H1 (cell line): ENCODE data around the gene HNF1A. TPM values are rescaled to one million over a fixed set of nuclear protein-coding genes. Genes with fewer than 3 reads are reported as not detected.

Experiments used
- CTCF ChIA-PET: fragments of 300-600 bp; sonication (Branson Sonifier 250); formaldehyde crosslinking; loops from one replicate; lab custom pipeline; 2021; ENCODE audit not compliant: partially characterized antibody; lab: Charles Lee
- POLR2A ChIA-PET: fragments of 300-600 bp; sonication (Branson Sonifier 250); formaldehyde crosslinking; loops from one replicate; lab custom pipeline; 2021; ENCODE audit warnings: inconsistent platforms; ENCODE audit not compliant: partially characterized antibody; lab: Charles Lee
- DNase-seq, 2 experiments: peaks; one replicate each; pipeline versions ENCODE4 v3.0.0 to v3.0.0-alpha.2; 2010 to 2022; ENCODE audit warnings: low spot score in 2 of 2, low read depth in 1 of 2, mixed read lengths in 1 of 2
- FAIRE-seq: peaks from 2 replicates; lab custom pipeline; 2011; peaks lifted over from hg19 to GRCh38; lab: Jason Lieb, UNC
- H2AFZ ChIP-seq: 2 replicates; pipeline ENCODE4 v1.8.1; 2012; ENCODE audit warnings: low read length, inconsistent platforms
- H2AK5ac ChIP-seq: 2 replicates; pipeline ENCODE4 v1.6.1; 2013; ENCODE audit warnings: low read depth, low read length
- H2BK120ac ChIP-seq: replicated peaks from 2 replicates; pipeline ENCODE3; 2013; ENCODE audit warnings: low read depth, low read length, inconsistent platforms
- H2BK12ac ChIP-seq: 2 replicates; pipeline ENCODE4 v1.6.1; 2013; ENCODE audit warnings: low read depth, low read length
- H2BK15ac ChIP-seq: 2 replicates; pipeline ENCODE4 v1.6.1; 2013; ENCODE audit warnings: low read length
- H2BK20ac ChIP-seq: 2 replicates; pipeline ENCODE4 v1.6.1; 2013; ENCODE audit warnings: low read length
- H2BK5ac ChIP-seq: 2 replicates; pipeline ENCODE4 v1.6.1; 2013; ENCODE audit warnings: low read depth, low read length
- H3K14ac ChIP-seq: 2 replicates; pipeline ENCODE4 v1.6.1; 2013; ENCODE audit warnings: inconsistent platforms; ENCODE audit not compliant: insufficient read length
- H3K18ac ChIP-seq: 2 replicates; pipeline ENCODE4 v1.6.1; 2013; ENCODE audit warnings: low read length; ENCODE audit errors: extremely low read depth
- H3K23ac ChIP-seq: 2 replicates; pipeline ENCODE4 v1.6.1; 2013; ENCODE audit warnings: inconsistent platforms; ENCODE audit not compliant: insufficient read length
- H3K23me2 ChIP-seq: 2 replicates; pipeline ENCODE4 v1.6.1; 2013; ENCODE audit warnings: low read depth, low read length
- H3K27ac ChIP-seq: 2 replicates; pipeline ENCODE4 v1.6.1; 2011; ENCODE audit warnings: low read depth, low read length, inconsistent platforms
- H3K27me3 ChIP-seq, 4 experiments: replicated peaks in 1 of 4; 1 replicate in 1 of 4; 2 replicates in 3 of 4; pipeline versions ENCODE4 v1.6.1 to v1.8.1; 2011 to 2013; ENCODE audit warnings: low read length in 3 of 4, mild to moderate bottlenecking in 3 of 4, inconsistent platforms in 2 of 4, mixed read lengths in 2 of 4, moderate library complexity in 1 of 4; ENCODE audit not compliant: control insufficient read depth in 3 of 4, insufficient read depth in 3 of 4; ENCODE audit errors: extremely low read depth in 1 of 4
- H3K36me3 ChIP-seq, 4 experiments: 2 replicates each; pipeline versions ENCODE4 v1.6.1 to v1.8.1; 2011 to 2013; ENCODE audit warnings: mild to moderate bottlenecking in 4 of 4, low read length in 3 of 4, moderate library complexity in 2 of 4, control low read depth in 1 of 4, inconsistent platforms in 1 of 4; ENCODE audit not compliant: insufficient read depth in 4 of 4, control insufficient read depth in 2 of 4
- H3K4ac ChIP-seq: replicated peaks from 2 replicates; pipeline ENCODE3; 2013; ENCODE audit warnings: low read length, low read depth, mixed read lengths, inconsistent platforms; ENCODE audit not compliant: insufficient read length
- H3K4me1 ChIP-seq, 4 experiments: replicated peaks in 1 of 4; 1 replicate in 1 of 4; 2 replicates in 3 of 4; pipeline versions ENCODE4 v1.6.1 to v1.8.1; 2011 to 2013; ENCODE audit warnings: low read length in 3 of 4, inconsistent platforms in 2 of 4, mixed read lengths in 1 of 4; ENCODE audit not compliant: insufficient read depth in 4 of 4, control insufficient read depth in 3 of 4
- H3K4me2 ChIP-seq, 2 experiments: 2 replicates each; pipeline versions ENCODE4 v1.6.1 to v1.8.1; 2011 to 2013; ENCODE audit warnings: low read depth in 2 of 2, low read length in 2 of 2, control low read depth in 1 of 2, inconsistent platforms in 1 of 2, mild to moderate bottlenecking in 1 of 2; ENCODE audit not compliant: insufficient read depth in 1 of 2
- H3K4me3 ChIP-seq, 4 experiments: fragments of 200-600, 300-600 bp in 1 of 4; sonication (generic), shearing (Covaris generic), sonication (Bioruptor Twin) in 1 of 4; 2 replicates each; pipeline versions ENCODE4 v1.5.1 to v1.8.1; 2011 to 2016; ENCODE audit warnings: low read length in 4 of 4, low read depth in 3 of 4, control low read depth in 2 of 4, inconsistent platforms in 2 of 4, mild to moderate bottlenecking in 2 of 4, mixed read lengths in 1 of 4, moderate library complexity in 1 of 4; ENCODE audit not compliant: insufficient read depth in 2 of 4; ENCODE audit errors: extremely low read depth in 1 of 4
- H3K56ac ChIP-seq: replicated peaks from 2 replicates; pipeline ENCODE3; 2013; ENCODE audit warnings: low read depth, mild to moderate bottlenecking, mixed read lengths, low read length, inconsistent platforms; ENCODE audit not compliant: insufficient read length
- H3K79me1 ChIP-seq: 2 replicates; pipeline ENCODE4 v1.6.1; 2013; ENCODE audit warnings: low read depth, low read length, control low read depth
- H3K79me2 ChIP-seq, 2 experiments: 2 replicates each; pipeline versions ENCODE4 v1.6.1 to v1.8.1; 2012 to 2013; ENCODE audit warnings: low read length in 2 of 2, mild to moderate bottlenecking in 2 of 2, inconsistent platforms in 1 of 2; ENCODE audit not compliant: insufficient read depth in 2 of 2, control insufficient read depth in 1 of 2
- H3K9ac ChIP-seq, 4 experiments: replicated peaks in 1 of 4; 1 replicate in 1 of 4; 2 replicates in 3 of 4; pipeline versions ENCODE4 v1.6.1 to v1.8.1; 2011 to 2013; ENCODE audit warnings: low read depth in 3 of 4, low read length in 3 of 4, control low read depth in 2 of 4, mild to moderate bottlenecking in 2 of 4, moderate library complexity in 2 of 4, inconsistent platforms in 1 of 4; ENCODE audit errors: extremely low read depth in 1 of 4
- H3K9me3 ChIP-seq, 2 experiments: 2 replicates each; pipeline versions ENCODE4 v1.6.1 to v1.8.1; 2012 to 2013; ENCODE audit warnings: mild to moderate bottlenecking in 2 of 2, moderate library complexity in 2 of 2, control low read depth in 1 of 2, inconsistent platforms in 1 of 2, low read depth in 1 of 2, low read length in 1 of 2, mixed read lengths in 1 of 2; ENCODE audit not compliant: insufficient read depth in 2 of 2
- H4K20me1 ChIP-seq, 2 experiments: replicated peaks in 1 of 2; 2 replicates each; pipeline versions ENCODE3 to v1.8.1; 2011 to 2013; ENCODE audit warnings: inconsistent platforms in 2 of 2, low read length in 2 of 2, mild to moderate bottlenecking in 1 of 2; ENCODE audit not compliant: insufficient read depth in 2 of 2, control insufficient read depth in 1 of 2
- H4K5ac ChIP-seq: 2 replicates; pipeline ENCODE4 v1.6.1; 2013; ENCODE audit warnings: low read length, low read depth, mixed read lengths, inconsistent platforms; ENCODE audit not compliant: insufficient read length
- H4K8ac ChIP-seq: 2 replicates; pipeline ENCODE4 v1.8.0; 2013; ENCODE audit warnings: mild to moderate bottlenecking, moderate library complexity, low read length, inconsistent platforms; ENCODE audit not compliant: insufficient read depth; ENCODE audit errors: extremely low read depth
- H4K91ac ChIP-seq: replicated peaks from 2 replicates; pipeline ENCODE3; 2013; ENCODE audit warnings: low read length, mixed read lengths, inconsistent platforms; ENCODE audit not compliant: insufficient read length
- CHD1 ChIP-seq: IDR thresholded peaks from 2 replicates; pipeline ENCODE4 v1.6.1; 2012; ENCODE audit warnings: low read depth, low read length, improper control_type of control experiment
- SP2 ChIP-seq: IDR thresholded peaks from 2 replicates; pipeline ENCODE4 v1.6.1; 2012; ENCODE audit warnings: mild to moderate bottlenecking, low read length, inconsistent platforms
- WGBS, 2 experiments: shearing (Covaris generic) in 1 of 2; methylation state at CpG; one replicate each; pipeline versions ENCODE4 v1.1.6 to v1.1.7; 2013 to 2015; ENCODE audit warnings: low lambda C conversion rate in 2 of 2, mixed read lengths in 2 of 2, inconsistent platforms in 1 of 2, low coverage in 1 of 2, missing lambda C conversion rate in 1 of 2; ENCODE audit not compliant: insufficient replicate concordance in 2 of 2, insufficient coverage in 1 of 2, insufficient read length in 1 of 2; ENCODE audit errors: extremely low coverage in 1 of 2, missing lambda C conversion rate in 1 of 2; 5-methylcytosine and 5-hydroxymethylcytosine counted together
- polyA plus RNA-seq, 7 experiments: library from polyadenylated mRNA; depleted of rRNA in 3 of 7; stranded (reverse) in 5 of 7; unstranded in 2 of 7; fragments of >200 nt in 5 of 7; fragments of 200-250 nt in 2 of 7; gene quantifications; 1 replicate in 5 of 7; 2 replicates in 1 of 7; 4 replicates in 1 of 7; pipeline versions ENCODE4 v1.2.1 to v1.2.3, GENCODE V29; 2011 to 2013; ENCODE audit warnings: missing spikeins in 2 of 7, mixed read lengths in 2 of 7
- total RNA-seq: library from RNA; stranded (reverse); fragmentation: NEBNext Ultra II Directional; extraction: Animal tissue kit (Norgen Biotek cat#: 25700); gene quantifications from 2 replicates; pipeline ENCODE4 v1.2.1, GENCODE V29; 2021

HNF1A gene
- total and polyA plus RNA-seq, 2 of the 8 experiments (the other 6 are each of a cell fraction or from before 2014, with no cell fraction given), result not detected

GRCh38 chr12:120964298-120964697 lies 14.0 kb upstream of the HNF1A start:
- H2AFZ ChIP-seq, result no peak overlapping the region
- no peak overlapping the region for H3K18ac ChIP-seq
- H3K27me3 ChIP-seq, result no peaks in the 10 kb centered on the region
- no peak overlapping the region for H4K8ac ChIP-seq
- H3K14ac ChIP-seq, result no peak overlapping the region
- H3K23ac ChIP-seq, result no peak overlapping the region
- WGBS, 2 experiments, result 91% methylated on average over 7 of the region's 8 CpGs; no CpG with 5 or more reads in 1 of the 2 experiments
- H3K4me2 ChIP-seq, result no peak overlapping the region
- H3K9ac ChIP-seq, result no peak overlapping the region
- DNase-seq (no peak), FAIRE-seq (no peak)
- no peak overlapping the region for H4K91ac ChIP-seq
- CTCF ChIA-PET, result interaction anchor here (0.6 to 2.2 kb wide), 5 partner anchors 7 to 317 kb away, joined by 3 to 7 read pairs (median 3); partner anchors contain the start of gene SPPL3
- no peak overlapping the region for H3K4me3 ChIP-seq
- no peak overlapping the region for H2BK5ac ChIP-seq
- H3K4me1 ChIP-seq, result peaks cover 0 to 3% (median 0%) of the 10 kb centered on the region in 4 experiments; a peak in 1 of 7 replicates
- no peaks in the 10 kb centered on the region for H3K79me1 ChIP-seq
- no peaks in the 10 kb centered on the region for H3K79me2 ChIP-seq
- no peak overlapping the region for H2AK5ac ChIP-seq
- H3K27ac ChIP-seq, result no peak overlapping the region
- H2BK120ac ChIP-seq, result no peak overlapping the region
- H4K20me1 ChIP-seq, result no peaks in the 10 kb centered on the region
- H3K9me3 ChIP-seq, result no peaks in the 10 kb centered on the region
- H2BK15ac ChIP-seq, result no peak overlapping the region
- POLR2A ChIA-PET, result no interaction called here
- H3K56ac ChIP-seq, result no peak overlapping the region
- no peak overlapping the region for H2BK20ac ChIP-seq
- H3K23me2 ChIP-seq, result no peaks in the 10 kb centered on the region
- H4K5ac ChIP-seq, result no peak overlapping the region
- H2BK12ac ChIP-seq, result no peak overlapping the region
- no peak overlapping the region for H3K4ac ChIP-seq
- no peaks in the 10 kb centered on the region for H3K36me3 ChIP-seq
- TF ChIP-seq SP2 (no peak), CHD1 (no peak)
